Fibroblast of villous mesenchyme (primary cell): ENCODE data around the gene EPHA7. TPM values are rescaled to one million over a fixed set of nuclear protein-coding genes. Genes with fewer than 3 reads are reported as not detected.

Source experiments
- DNase-seq: peaks from one replicate; pipeline ENCODE4 v3.0.0-alpha.2; 2010; ENCODE audit warnings: low read depth
- H3K4me3 ChIP-seq: 2 replicates; pipeline ENCODE4 v1.5.1; 2011; ENCODE audit warnings: low read depth, mild to moderate bottlenecking, low read length
- total RNA-seq: library from RNA; depleted of rRNA; stranded (reverse); fragments of >200 nt; gene quantifications from 2 replicates; pipeline ENCODE4 v1.2.3, GENCODE V29; 2012
- TF ChIP-seq, protein P1 (sequence below): IDR thresholded peaks from 2 replicates; pipeline ENCODE4 v1.5.1; 2012; ENCODE audit warnings: low read depth, mild to moderate bottlenecking, low read length; ENCODE audit not compliant: insufficient read depth

EPHA7 gene
- total RNA-seq, 1 donor: 0.43 TPM

DNA sequence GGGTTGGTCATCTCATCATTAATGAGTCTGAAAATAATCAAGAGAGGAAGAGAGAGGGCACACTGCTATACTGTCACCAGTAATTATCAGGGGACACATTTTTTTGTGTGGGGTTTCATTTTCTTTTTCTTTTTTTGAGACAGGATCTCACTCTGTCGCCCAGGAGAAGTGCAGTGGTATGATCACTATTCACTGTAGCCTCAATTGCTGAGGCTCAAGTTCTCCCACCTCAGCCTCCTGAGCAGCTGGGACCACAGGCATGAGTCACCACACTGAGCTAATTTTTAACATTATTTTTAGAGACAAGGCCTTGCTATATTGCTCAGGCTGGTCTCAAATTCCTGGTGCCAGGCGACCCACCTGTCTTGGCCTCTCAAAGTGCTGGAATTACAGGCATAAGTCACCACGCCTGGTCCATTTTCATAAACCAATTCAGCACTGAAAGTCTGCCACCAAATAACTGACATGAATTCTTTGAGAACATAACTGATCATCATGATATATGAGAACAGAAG, 43.3 kb downstream of the EPHA7 start:
- no peak overlapping the region for H3K4me3 ChIP-seq
- TF ChIP-seq, protein P1, sequence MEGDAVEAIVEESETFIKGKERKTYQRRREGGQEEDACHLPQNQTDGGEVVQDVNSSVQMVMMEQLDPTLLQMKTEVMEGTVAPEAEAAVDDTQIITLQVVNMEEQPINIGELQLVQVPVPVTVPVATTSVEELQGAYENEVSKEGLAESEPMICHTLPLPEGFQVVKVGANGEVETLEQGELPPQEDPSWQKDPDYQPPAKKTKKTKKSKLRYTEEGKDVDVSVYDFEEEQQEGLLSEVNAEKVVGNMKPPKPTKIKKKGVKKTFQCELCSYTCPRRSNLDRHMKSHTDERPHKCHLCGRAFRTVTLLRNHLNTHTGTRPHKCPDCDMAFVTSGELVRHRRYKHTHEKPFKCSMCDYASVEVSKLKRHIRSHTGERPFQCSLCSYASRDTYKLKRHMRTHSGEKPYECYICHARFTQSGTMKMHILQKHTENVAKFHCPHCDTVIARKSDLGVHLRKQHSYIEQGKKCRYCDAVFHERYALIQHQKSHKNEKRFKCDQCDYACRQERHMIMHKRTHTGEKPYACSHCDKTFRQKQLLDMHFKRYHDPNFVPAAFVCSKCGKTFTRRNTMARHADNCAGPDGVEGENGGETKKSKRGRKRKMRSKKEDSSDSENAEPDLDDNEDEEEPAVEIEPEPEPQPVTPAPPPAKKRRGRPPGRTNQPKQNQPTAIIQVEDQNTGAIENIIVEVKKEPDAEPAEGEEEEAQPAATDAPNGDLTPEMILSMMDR: no peak
- no peak for DNase-seq

DNA sequence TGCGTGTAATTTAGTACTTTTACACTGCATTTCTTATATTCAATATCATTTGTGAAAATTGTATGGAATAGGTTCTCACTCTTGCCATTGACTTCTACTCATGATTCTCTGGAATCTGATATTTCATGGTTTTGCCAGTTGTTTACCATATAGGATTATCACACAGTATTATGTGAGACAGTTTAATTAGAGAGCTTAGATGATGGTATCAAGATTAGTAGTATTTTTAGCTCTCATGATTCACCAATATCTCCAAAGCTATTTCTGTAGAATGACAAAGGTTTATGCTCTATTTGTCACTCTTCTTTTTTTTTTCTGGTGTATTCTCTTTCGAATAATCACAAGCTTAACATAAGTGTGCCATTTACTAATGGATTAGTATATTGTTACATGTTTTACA, 45.9 kb downstream of the EPHA7 start:
- H3K4me3 ChIP-seq: no peak overlapping the region
- DNase-seq: no peak
- TF ChIP-seq, protein P1: no peak

DNA sequence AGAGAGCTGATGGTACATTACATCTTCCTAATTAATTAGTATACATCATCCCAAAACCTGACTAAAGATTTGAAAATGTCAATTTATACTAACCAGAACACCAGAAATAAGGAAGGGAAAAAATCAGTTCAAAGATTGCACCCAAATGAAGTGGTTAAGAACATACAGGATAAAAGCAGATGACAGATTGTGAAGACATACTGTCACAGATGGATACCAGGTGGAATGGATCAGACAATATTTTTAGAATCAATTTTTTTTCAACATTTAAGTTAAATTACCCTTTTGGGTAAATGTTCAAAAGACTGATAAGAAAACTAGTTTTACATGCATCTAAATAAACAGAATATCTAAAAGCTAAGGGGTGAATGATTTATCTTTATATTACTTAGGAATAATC, 47.6 kb downstream of the EPHA7 start:
- H3K4me3 ChIP-seq: no peak overlapping the region
- DNase-seq: no peak

DNA sequence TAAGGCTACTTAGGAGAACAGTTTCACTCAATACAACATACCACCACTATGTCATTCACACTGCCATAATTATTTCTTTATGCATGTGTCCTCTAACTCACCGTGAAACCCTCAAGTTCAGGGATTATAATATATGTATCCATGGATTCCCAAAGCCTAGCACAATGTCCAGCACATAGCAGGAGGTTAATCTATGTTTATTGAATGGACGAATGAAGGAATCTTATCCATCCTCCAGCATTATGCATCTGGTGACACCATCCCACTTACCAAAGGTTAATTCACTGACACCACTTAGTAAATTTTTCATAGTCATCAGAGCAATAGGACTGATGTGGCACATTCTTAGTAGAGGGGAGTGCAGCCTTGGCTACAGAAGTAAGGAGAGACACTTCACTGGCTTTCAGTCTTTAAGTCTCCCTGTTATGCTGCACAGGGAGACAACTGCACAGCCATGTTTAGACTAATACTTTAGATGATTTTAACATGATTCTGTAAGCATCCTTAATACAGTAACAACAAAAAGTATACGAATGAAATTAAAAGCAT, 49.7 kb downstream of the EPHA7 start:
- H3K4me3 ChIP-seq: no peak overlapping the region
- DNase-seq: no peak

More for the DNA sequence above, 47.6 kb downstream of the EPHA7 start:
- TF ChIP-seq, protein P1: no peak

DNA sequence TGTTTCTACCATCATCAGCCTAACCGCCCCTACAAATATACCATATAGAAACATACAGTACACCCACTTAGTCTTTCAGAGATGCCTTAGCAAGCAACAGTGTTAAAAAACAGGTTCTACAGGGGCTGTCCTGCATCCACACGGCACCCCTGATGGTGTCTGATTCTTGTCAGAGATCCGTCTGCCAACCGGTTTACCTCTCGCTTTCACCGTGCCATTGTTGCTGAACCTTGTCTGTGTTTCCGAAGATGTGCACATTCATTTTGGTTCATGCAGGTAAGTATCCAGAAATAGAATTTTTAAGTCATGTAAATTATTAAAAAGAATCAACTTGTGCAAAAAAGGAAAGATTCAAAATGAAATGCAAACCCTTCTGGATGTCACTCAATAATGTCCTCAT, 52.9 kb downstream of the EPHA7 start:
- TF ChIP-seq, protein P1: no peak
- no peak for DNase-seq
- H3K4me3 ChIP-seq: no peak overlapping the region

More for the DNA sequence above, 49.7 kb downstream of the EPHA7 start:
- TF ChIP-seq, protein P1: no peak

DNA sequence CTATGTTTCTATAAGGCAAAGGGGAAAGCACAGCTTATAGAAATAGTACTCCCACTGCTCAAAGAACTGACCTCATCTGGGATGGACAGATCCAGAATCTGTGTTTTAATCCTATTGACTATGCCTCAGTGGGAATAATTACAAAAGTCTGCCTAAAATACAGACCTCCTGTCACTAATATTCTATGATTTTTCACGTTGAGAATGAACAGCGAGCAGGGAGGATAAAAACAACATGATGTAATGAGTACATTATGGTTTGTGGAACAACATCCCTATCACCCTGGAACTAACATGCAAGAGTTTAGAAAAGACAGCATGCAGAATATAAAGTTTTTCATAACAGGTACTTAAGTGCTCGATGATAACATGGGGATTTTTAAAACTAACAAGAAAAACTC, 53.9 kb downstream of the EPHA7 start:
- TF ChIP-seq, protein P1: no peak
- H3K4me3 ChIP-seq: no peak overlapping the region
- no peak for DNase-seq

DNA sequence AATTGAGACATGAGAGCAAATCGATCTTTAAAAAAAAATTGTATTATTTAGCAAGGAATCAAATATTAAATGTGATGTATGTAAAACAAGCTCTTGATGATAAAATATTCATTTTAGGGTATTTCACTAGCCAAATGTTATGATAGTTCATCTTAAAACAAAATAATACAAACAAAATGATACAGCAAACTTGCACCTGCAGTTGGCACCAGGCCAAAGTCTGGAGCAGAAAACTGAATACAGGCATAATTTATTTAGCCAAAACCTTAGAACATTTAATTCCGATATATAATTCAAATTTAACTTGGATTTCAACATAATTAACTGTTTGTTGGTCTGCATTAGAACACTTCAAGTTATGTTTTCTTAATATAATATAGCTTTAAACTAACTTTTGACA, 60.9 kb downstream of the EPHA7 start:
- TF ChIP-seq, protein P1: no peak
- DNase-seq: no peak
- H3K4me3 ChIP-seq: no peak overlapping the region
